CD8-positive, alpha-beta memory T cell (primary cell): Measurements from ENCODE around the gene MS4A18. TPM values are rescaled to one million over a fixed set of nuclear protein-coding genes. Genes with fewer than 3 reads are reported as not detected.

Experiments
- CTCF ChIA-PET: fragments of 350-600 bp; sonication (Branson Sonifier 250); formaldehyde crosslinking; loops from one replicate; lab custom pipeline; 2021; ENCODE audit warnings: antibody characterized with exemption; lab: Charles Lee
- POLR2A ChIA-PET: fragments of 350-600 bp; sonication (Branson Sonifier 250); formaldehyde crosslinking; loops from one replicate; lab custom pipeline; 2021; ENCODE audit warnings: antibody characterized with exemption; lab: Charles Lee
- DNase-seq, 5 donors: peaks; one replicate each; pipeline versions ENCODE4 v3.0.0 to v3.0.0-alpha.2; 2020 to 2022; ENCODE audit warnings: mixed read lengths in 1 of 5
- H3K27ac ChIP-seq: one replicate; pipeline ENCODE4 v1.7.0; 2013; ENCODE audit warnings: low read depth, mild to moderate bottlenecking, low read length, moderate library complexity
- H3K27me3 ChIP-seq: 2 replicates; pipeline ENCODE4 v1.7.0; 2013; ENCODE audit warnings: low read length, mild to moderate bottlenecking; ENCODE audit not compliant: insufficient read depth, poor library complexity, severe bottlenecking
- H3K36me3 ChIP-seq: 2 replicates; pipeline ENCODE4 v1.7.0; 2013; ENCODE audit warnings: mild to moderate bottlenecking, low read length, moderate library complexity; ENCODE audit not compliant: insufficient read depth
- H3K4me1 ChIP-seq: 2 replicates; pipeline ENCODE4 v1.7.0; 2013; ENCODE audit warnings: mild to moderate bottlenecking, low read length, moderate library complexity; ENCODE audit not compliant: insufficient read depth
- H3K4me3 ChIP-seq: 2 replicates; pipeline ENCODE4 v1.7.0; 2013; ENCODE audit warnings: mild to moderate bottlenecking, low read length
- H3K9me3 ChIP-seq: 2 replicates; pipeline ENCODE4 v1.7.0; 2013; ENCODE audit warnings: mild to moderate bottlenecking, low read length
- H3K27ac Mint-ChIP-seq, 8 donors: one replicate each; pipeline ENCODE4 v1.8.0; 2020 to 2021; ENCODE audit warnings: mixed read lengths in 8 of 8, mild to moderate bottlenecking in 6 of 8, inconsistent platforms in 3 of 8, moderate library complexity in 3 of 8
- H3K27me3 Mint-ChIP-seq, 2 donors: one replicate each; pipeline ENCODE4 v1.8.0; 2020 to 2021; ENCODE audit warnings: mixed read lengths in 2 of 2, mild to moderate bottlenecking in 1 of 2, moderate library complexity in 1 of 2
- H3K36me3 Mint-ChIP-seq, 3 donors: one replicate each; pipeline ENCODE4 v1.8.0; 2020 to 2021; ENCODE audit warnings: mixed read lengths in 3 of 3, inconsistent platforms in 1 of 3, mild to moderate bottlenecking in 1 of 3
- H3K4me1 Mint-ChIP-seq, 3 donors: one replicate each; pipeline ENCODE4 v1.8.0; 2020 to 2021; ENCODE audit warnings: mixed read lengths in 3 of 3, inconsistent platforms in 1 of 3, mild to moderate bottlenecking in 1 of 3
- H3K4me3 Mint-ChIP-seq, 7 donors: one replicate each; pipeline ENCODE4 v1.8.0; 2020 to 2021; ENCODE audit warnings: mixed read lengths in 7 of 7, mild to moderate bottlenecking in 6 of 7, moderate library complexity in 4 of 7, inconsistent platforms in 2 of 7
- H3K9me3 Mint-ChIP-seq, 5 donors: one replicate each; pipeline ENCODE4 v1.8.0; 2020 to 2022; ENCODE audit warnings: mixed read lengths in 5 of 5, mild to moderate bottlenecking in 3 of 5, moderate library complexity in 2 of 5, inconsistent platforms in 1 of 5
- polyA plus RNA-seq: library from polyadenylated mRNA; unstranded; fragments of 300-500 nt; fragmentation: Illumina TruSeq; gene quantifications from one replicate; pipeline ENCODE4 v1.2.3, GENCODE V29; 2021
- total RNA-seq, 2 experiments: library from RNA; stranded (reverse); gene quantifications; one replicate each; pipeline ENCODE4 v1.2.3, GENCODE V29; 2021

The MS4A18 gene
- total and polyA plus RNA-seq, 3 experiments from 2014 or later: not detected

- Histone ChIP-seq H3K36me3 (no peaks in the 10 kb centered on the region), H3K4me1 (no peaks in the 10 kb centered on the region), H3K27ac (no peak overlapping the region), H3K27me3 (peaks cover 6% of the 10 kb centered on the region), H3K4me3 (no peak overlapping the region), H3K9me3 (no peaks in the 10 kb centered on the region)
- Mint-ChIP-seq H3K9me3 (no peaks in the 10 kb centered on the region), H3K27me3 (peaks cover 13 to 45% of the 10 kb centered on the region in 2 donors), H3K36me3 (no peaks in the 10 kb centered on the region), H3K4me1 (peaks cover 5 to 7% (median 6%) of the 10 kb centered on the region in 3 donors), H3K27ac (no peak overlapping the region), H3K4me3 (no peak overlapping the region)
- ChIA-PET POLR2A (no interaction called here), CTCF (no interaction called here)
- no peak for DNase-seq
Measured at GRCh38 chr11:60769811-60770210, 45.3 kb downstream of the MS4A18 start.

DNA sequence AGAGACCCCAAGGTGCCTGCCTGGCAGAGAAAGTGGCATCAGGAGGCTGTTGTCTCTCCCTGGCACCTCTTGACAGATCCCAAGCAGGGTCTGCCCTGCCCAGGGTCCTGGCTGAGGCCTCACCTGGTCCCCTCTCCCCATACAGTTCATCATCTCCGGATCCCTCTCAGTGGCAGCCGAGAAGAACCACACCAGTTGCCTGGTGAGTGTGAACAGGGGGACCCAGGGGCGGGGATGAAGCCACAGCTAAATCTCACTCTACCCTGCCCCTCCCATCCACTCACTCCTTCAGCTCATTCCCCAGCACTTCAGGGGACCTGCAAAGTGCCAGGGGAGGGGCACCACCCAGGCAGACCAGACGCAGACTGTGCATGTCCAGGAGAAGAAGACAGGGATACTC lies 46.6 kb downstream of the MS4A18 start:
- H3K27me3 ChIP-seq: peaks cover 6% of the 10 kb centered on the region
- CTCF ChIA-PET: no interaction called here

DNA sequence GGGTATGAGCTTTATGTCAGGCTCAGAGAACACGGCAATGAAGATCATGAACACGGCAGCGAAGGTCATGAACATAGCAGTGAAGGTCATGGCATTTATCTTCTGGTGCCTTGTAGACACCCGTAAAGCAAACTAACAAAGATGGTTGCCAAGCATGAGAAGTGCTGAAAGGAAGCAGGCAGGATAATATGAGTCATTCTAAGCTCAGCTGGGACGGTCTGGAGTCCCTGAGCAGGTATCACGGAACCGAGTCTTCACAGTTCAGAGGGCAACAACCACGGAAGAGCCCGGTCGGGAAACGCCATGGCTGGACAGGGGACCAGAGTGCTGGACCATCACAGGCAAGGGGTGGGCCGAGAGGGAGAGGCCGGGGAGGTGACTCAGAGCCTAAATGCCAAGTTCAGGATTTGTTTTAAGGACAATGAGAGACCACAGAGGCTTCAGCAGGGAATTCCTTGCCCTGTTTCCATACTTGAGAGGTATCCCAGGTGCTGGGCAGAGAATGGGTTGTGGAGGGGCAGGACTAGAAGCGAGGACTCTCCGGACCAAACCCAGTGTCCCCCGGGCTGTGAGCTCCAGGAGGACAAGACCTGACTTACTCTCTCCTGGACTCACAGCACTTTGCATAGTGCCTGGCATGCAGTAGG lies 47.5 kb downstream of the MS4A18 start:
- Mint-ChIP-seq H3K36me3 (no peaks in the 10 kb centered on the region), H3K4me3 (no peak overlapping the region), H3K4me1 (peaks cover 10 to 13% (median 11%) of the 10 kb centered on the region in 3 donors), H3K27ac (no peak overlapping the region), H3K27me3 (peaks cover 13 to 32% of the 10 kb centered on the region in 2 donors), H3K9me3 (no peaks in the 10 kb centered on the region)
- H3K4me3 ChIP-seq: no peak overlapping the region
- ChIA-PET POLR2A (no interaction called here), CTCF (no interaction called here)
- no peaks in the 10 kb centered on the region for H3K36me3 ChIP-seq
- H3K27me3 ChIP-seq: peaks cover 4% of the 10 kb centered on the region
- no peak for DNase-seq
- no peaks in the 10 kb centered on the region for H3K4me1 ChIP-seq
- no peaks in the 10 kb centered on the region for H3K9me3 ChIP-seq
- H3K27ac ChIP-seq: no peak overlapping the region

More for the DNA sequence above, 46.6 kb downstream of the MS4A18 start:
- no peak for DNase-seq
- Histone ChIP-seq H3K4me1 (no peaks in the 10 kb centered on the region), H3K9me3 (no peaks in the 10 kb centered on the region), H3K36me3 (no peaks in the 10 kb centered on the region), H3K27ac (no peak overlapping the region), H3K4me3 (no peak overlapping the region)
- Mint-ChIP-seq H3K27ac (no peak overlapping the region), H3K4me1 (peaks cover 10 to 13% (median 11%) of the 10 kb centered on the region in 3 donors), H3K4me3 (no peak overlapping the region), H3K27me3 (peaks cover 13 to 40% of the 10 kb centered on the region in 2 donors), H3K36me3 (no peaks in the 10 kb centered on the region), H3K9me3 (no peaks in the 10 kb centered on the region)
- POLR2A ChIA-PET: no interaction called here

DNA sequence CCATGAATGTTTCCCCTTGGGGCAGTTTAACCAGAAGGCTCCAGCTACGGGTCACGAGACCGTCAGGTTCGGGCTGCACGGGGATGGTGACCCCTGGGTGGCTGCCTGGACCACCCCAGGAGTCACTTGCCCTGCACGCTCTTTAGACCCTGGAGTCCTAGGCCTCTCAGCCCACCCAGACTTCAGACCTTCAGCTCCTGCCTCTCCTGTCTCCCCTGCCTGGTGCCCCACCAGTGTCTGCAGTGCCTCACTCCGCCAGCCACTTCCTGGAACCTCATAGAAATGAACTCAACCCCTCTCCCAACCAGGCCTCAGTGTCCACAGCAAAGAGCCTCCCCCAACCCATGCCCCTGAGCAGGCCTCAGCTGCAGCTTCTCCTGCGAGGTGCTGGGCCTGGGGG lies 48.1 kb downstream of the MS4A18 start:
- DNase-seq: no peak
- Histone ChIP-seq H3K4me1 (no peaks in the 10 kb centered on the region), H3K9me3 (no peaks in the 10 kb centered on the region), H3K27ac (no peak overlapping the region), H3K4me3 (no peak overlapping the region), H3K27me3 (no peaks in the 10 kb centered on the region), H3K36me3 (no peaks in the 10 kb centered on the region)
- CTCF ChIA-PET: no interaction called here
- POLR2A ChIA-PET: no interaction called here
- peaks cover 10 to 13% (median 11%) of the 10 kb centered on the region in 3 donors for H3K4me1 Mint-ChIP-seq
- peaks cover 12 to 30% of the 10 kb centered on the region in 2 donors for H3K27me3 Mint-ChIP-seq
- H3K9me3 Mint-ChIP-seq: no peaks in the 10 kb centered on the region
- no peak overlapping the region for H3K27ac Mint-ChIP-seq
- no peak overlapping the region for H3K4me3 Mint-ChIP-seq
- no peaks in the 10 kb centered on the region for H3K36me3 Mint-ChIP-seq

GRCh38 chr11:60774726-60775125 lies 50.2 kb downstream of the MS4A18 start:
- Histone ChIP-seq H3K36me3 (no peaks in the 10 kb centered on the region), H3K27ac (no peak overlapping the region), H3K4me3 (no peak overlapping the region), H3K9me3 (no peaks in the 10 kb centered on the region), H3K27me3 (no peaks in the 10 kb centered on the region), H3K4me1 (no peaks in the 10 kb centered on the region)
- Mint-ChIP-seq H3K4me3 (no peak overlapping the region), H3K9me3 (no peaks in the 10 kb centered on the region), H3K27ac (no peak overlapping the region), H3K4me1 (peaks cover 10 to 13% (median 11%) of the 10 kb centered on the region in 3 donors), H3K27me3 (peaks cover 8 to 16% of the 10 kb centered on the region in 2 donors), H3K36me3 (no peaks in the 10 kb centered on the region)
- ChIA-PET POLR2A (no interaction called here), CTCF (interaction anchor here (0.6 to 3.2 kb wide), 7 partner anchors 9 to 120 kb away, joined by 3 to 18 read pairs (median 5); partner anchors contain the start of gene MS4A10)
- no peak for DNase-seq

- peak overlapping the region in 3 of 8 donors; percentile 14 to 40 (median 21) for H3K27ac Mint-ChIP-seq
- POLR2A ChIA-PET: interaction anchor here (0.6 kb wide), 1 partner anchor 112 kb away, joined by 5 read pairs; no protein-coding TSS in a partner anchor
- DNase-seq: peak; percentile 63 to 83 (median 68)
- H3K27me3 ChIP-seq: no peaks in the 10 kb centered on the region
- H3K4me1 Mint-ChIP-seq: peaks cover 10 to 13% (median 11%) of the 10 kb centered on the region in 3 donors
- no peaks in the 10 kb centered on the region for H3K36me3 ChIP-seq
- no peak overlapping the region for H3K27ac ChIP-seq
- no peaks in the 10 kb centered on the region for H3K4me1 ChIP-seq
- no peaks in the 10 kb centered on the region for H3K9me3 Mint-ChIP-seq
- H3K9me3 ChIP-seq: no peaks in the 10 kb centered on the region
- no peaks in the 10 kb centered on the region for H3K36me3 Mint-ChIP-seq
- peak overlapping the region in 2 of 7 donors; percentile 40 to 47 for H3K4me3 Mint-ChIP-seq
- CTCF ChIA-PET: interaction anchor here (0.6 to 3.2 kb wide), 8 partner anchors 10 to 119 kb away, joined by 3 to 18 read pairs (median 4); partner anchors contain the start of gene MS4A10
- no peak overlapping the region for H3K4me3 ChIP-seq
- H3K27me3 Mint-ChIP-seq: peaks cover 8 to 12% of the 10 kb centered on the region in 2 donors
Measured at GRCh38 chr11:60775420-60775961, 51.0 kb downstream of the MS4A18 start.

- Histone ChIP-seq H3K27me3 (no peaks in the 10 kb centered on the region), H3K4me3 (no peak overlapping the region), H3K36me3 (no peaks in the 10 kb centered on the region), H3K9me3 (no peaks in the 10 kb centered on the region), H3K4me1 (no peaks in the 10 kb centered on the region), H3K27ac (no peak overlapping the region)
- H3K4me1 Mint-ChIP-seq: peaks cover 10 to 13% (median 11%) of the 10 kb centered on the region in 3 donors
- no peak overlapping the region for H3K4me3 Mint-ChIP-seq
- peaks cover 8 to 12% of the 10 kb centered on the region in 2 donors for H3K27me3 Mint-ChIP-seq
- no peak for DNase-seq
- no peaks in the 10 kb centered on the region for H3K36me3 Mint-ChIP-seq
- POLR2A ChIA-PET: interaction anchor here (0.6 kb wide), 1 partner anchor 111 kb away, joined by 5 read pairs; no protein-coding TSS in a partner anchor
- CTCF ChIA-PET: interaction anchor here (2.1 to 3.2 kb wide), 3 partner anchors 9 to 112 kb away, joined by 7 to 18 read pairs (median 15); partner anchors contain the start of gene MS4A10
- no peak overlapping the region for H3K27ac Mint-ChIP-seq
- H3K9me3 Mint-ChIP-seq: no peaks in the 10 kb centered on the region
Measured at GRCh38 chr11:60776167-60776566, 51.6 kb downstream of the MS4A18 start.

DNA sequence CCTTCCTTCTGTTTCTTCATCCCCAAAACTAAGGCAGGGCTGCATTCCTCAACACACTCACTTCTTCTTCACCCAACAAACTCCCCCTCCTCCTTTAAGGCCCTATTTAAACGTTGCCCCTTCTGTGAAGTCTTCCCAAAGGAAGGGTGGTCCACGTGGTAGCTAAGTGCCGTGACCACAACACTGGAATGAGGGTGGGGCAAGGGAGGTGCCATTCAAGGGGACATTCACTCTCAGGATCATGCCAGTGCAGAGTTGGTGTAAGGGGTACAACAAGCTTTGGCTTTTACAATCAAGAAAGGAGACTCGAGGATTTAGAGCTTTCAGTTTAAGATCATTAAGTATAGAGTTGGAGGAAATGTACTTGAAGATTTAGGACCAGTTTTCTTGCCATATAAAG lies 52.6 kb downstream of the MS4A18 start:
- no peak for DNase-seq
- H3K4me3 Mint-ChIP-seq: no peak overlapping the region
- H3K27me3 ChIP-seq: no peaks in the 10 kb centered on the region
- no peak overlapping the region for H3K27ac Mint-ChIP-seq
- H3K4me3 ChIP-seq: no peak overlapping the region
- no peaks in the 10 kb centered on the region for H3K9me3 Mint-ChIP-seq
- no peak overlapping the region for H3K27ac ChIP-seq
- no peaks in the 10 kb centered on the region for H3K36me3 Mint-ChIP-seq
- H3K36me3 ChIP-seq: no peaks in the 10 kb centered on the region
- peaks cover 8 to 13% (median 11%) of the 10 kb centered on the region in 3 donors for H3K4me1 Mint-ChIP-seq
- ChIA-PET CTCF (interaction anchor here (2.1 to 3.2 kb wide), 3 partner anchors 8 to 111 kb away, joined by 7 to 18 read pairs (median 15); partner anchors contain the start of gene MS4A10), POLR2A (no interaction called here)
- peaks cover 4 to 8% of the 10 kb centered on the region in 2 donors for H3K27me3 Mint-ChIP-seq
- no peaks in the 10 kb centered on the region for H3K4me1 ChIP-seq
- H3K9me3 ChIP-seq: no peaks in the 10 kb centered on the region
